HepG2 (cell line): ENCODE results near the gene FLYWCH1.

Source experiments
- ETV5 ChIP-seq: IDR thresholded peaks from 2 replicates; pipeline ENCODE4 v1.6.1; 2018; ENCODE audit warnings: missing biosample characterization, missing genetic modification reagents, inconsistent platforms, borderline replicate concordance
- TF ChIP-seq, protein P1 (sequence below): sonication (generic); IDR thresholded peaks from 2 replicates; pipeline ENCODE4 v1.6.1; 2016; ENCODE audit warnings: low read depth, borderline replicate concordance

DNA sequence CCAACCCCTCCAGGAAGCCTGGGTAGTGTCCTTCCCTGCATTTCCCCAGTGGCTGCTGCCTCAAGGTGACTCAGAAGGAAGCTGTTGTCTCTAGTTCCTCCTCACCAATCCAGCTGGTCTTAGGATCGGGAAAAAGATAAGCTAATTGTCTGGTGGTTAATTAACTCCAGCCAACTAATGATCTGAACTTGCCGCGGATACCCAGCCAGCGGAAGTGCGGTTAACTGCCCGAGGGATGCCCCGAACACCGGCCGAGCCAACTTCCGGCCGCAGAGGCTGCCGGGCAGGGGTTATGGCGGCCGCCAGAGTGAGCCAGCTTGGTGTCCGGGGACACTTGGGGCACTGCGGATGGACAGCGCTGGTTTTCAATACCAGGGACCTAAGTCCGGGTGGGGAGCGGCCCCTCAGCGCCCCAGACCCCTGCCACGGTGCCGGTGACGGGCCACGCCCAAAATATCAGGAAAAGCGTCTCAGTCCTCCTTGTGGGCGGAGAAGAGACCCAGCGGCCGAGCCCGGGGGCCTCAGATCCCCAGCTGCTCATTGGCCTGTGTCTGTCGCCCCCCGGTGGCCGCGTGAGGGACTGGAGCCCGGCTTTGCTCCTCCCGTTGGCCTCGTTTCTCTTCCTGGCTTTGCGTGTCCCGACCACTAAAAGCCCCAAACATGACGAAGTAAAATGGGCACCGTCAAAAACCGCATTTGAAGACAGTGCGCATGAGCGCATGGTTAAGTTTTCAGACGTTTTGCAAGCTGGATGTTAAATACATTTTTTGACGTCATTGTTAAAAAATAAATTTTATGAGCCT lies 43.5 kb upstream of the FLYWCH1 start:
- TF ChIP-seq ETV5 (CRISPR knock-in tag) = no peak; the same call in none of the 2 replicates
- TF ChIP-seq, protein P1, sequence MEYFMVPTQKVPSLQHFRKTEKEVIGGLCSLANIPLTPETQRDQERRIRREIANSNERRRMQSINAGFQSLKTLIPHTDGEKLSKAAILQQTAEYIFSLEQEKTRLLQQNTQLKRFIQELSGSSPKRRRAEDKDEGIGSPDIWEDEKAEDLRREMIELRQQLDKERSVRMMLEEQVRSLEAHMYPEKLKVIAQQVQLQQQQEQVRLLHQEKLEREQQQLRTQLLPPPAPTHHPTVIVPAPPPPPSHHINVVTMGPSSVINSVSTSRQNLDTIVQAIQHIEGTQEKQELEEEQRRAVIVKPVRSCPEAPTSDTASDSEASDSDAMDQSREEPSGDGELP = peak; percentile 61; the same call in 1 of the 2 replicates
